Heart left ventricle (tissue), 13 donors: ENCODE results near the gene AIPL1.

Experiments used
- POLR2A ChIP-seq, 2 donors: fragments of 450-650 bp; IDR thresholded peaks; one replicate each; pipeline ENCODE4 v1.6.1; 2017; ENCODE audit warnings: antibody characterized with exemption in 2 of 2, mild to moderate bottlenecking in 2 of 2, moderate library complexity in 2 of 2
- TF ChIP-seq, protein P1 (sequence below), 12 donors: fragments of 200-600 bp; sonication (generic) in 4 of 12; IDR thresholded peaks; one replicate each; pipeline versions ENCODE4 v1.5.0 to v1.8.0; 2018 to 2022; ENCODE audit warnings: antibody characterized with exemption in 12 of 12, mild to moderate bottlenecking in 5 of 12
- donor health status: ischemic (EF 13 %, LVEDD 7.1; RV severe dilation, severe dysfunction).
- donor health status: DM: no; HTN: yes; CAD: no.
- donor health status: DM: no; HTN: no; CAD: no.
- donor health status: ischemic (EF 25% LVEDD 6.9; RV normal size, moderate dysfunction).
- donor health status: ischemic (EF 25% LVEDD 5.7; RV mildly dilated, moderate dysfunction).
- donor health status: ischemic (EF 35%, LVEDD 5.7; RV mildly dilated, moderate dysfunction).
- donor health status: nonischemic (EF 11% LVEDD 7.7; RV severe dilation, severe dysfunction).
- donor health status: DM: yes; HTN: yes; CAD: no.
- donor health status: PGD.
- donor health status: ischemic (EF 29% LVEDD 5.4; RV normal size, mild dysfunction).
- donor health status: nonischemic (EF 23%, LVEDD 6.1; RV moderate dilation, normal function).

DNA sequence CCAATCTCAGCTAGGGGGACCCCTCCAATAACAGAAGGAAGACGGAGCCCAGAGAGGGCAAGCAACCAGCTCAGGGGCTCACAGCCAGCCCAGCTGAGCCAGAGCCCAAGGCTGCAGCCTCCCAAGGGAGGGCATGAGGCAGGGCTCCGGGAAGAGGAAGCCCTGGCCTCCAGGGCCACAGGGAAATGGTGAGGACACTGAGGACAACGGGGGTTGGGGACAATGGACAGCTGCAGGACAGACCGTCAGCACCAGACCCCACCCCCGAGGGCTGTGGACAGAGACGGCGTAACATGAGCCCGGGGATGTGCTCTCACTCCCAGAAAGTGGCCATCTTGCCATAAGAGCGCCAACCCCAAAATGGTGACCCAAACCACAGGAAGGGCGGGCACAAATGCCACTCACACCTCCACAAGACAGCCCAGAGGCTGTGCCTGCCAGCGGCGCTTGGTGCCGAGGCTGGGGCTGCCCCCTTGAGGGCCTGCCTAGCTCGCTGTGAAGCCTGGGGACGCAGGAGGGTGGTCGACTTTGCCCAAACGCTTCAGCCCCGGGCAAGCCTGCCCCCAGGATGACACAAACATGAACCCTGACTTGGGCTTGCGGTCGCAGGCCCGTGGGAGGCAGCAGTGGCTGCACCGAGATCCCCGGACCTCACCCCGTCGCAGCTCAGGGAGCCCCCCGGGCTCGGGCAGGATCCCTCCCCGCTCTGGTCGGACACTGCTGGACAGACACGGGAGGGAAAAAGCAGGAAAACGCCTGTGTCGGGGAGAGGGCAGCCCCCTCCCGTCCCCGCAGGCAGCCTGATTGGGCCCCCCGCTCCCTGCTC lies 19.8 kb upstream of the AIPL1 start:
- TF ChIP-seq, protein P1, sequence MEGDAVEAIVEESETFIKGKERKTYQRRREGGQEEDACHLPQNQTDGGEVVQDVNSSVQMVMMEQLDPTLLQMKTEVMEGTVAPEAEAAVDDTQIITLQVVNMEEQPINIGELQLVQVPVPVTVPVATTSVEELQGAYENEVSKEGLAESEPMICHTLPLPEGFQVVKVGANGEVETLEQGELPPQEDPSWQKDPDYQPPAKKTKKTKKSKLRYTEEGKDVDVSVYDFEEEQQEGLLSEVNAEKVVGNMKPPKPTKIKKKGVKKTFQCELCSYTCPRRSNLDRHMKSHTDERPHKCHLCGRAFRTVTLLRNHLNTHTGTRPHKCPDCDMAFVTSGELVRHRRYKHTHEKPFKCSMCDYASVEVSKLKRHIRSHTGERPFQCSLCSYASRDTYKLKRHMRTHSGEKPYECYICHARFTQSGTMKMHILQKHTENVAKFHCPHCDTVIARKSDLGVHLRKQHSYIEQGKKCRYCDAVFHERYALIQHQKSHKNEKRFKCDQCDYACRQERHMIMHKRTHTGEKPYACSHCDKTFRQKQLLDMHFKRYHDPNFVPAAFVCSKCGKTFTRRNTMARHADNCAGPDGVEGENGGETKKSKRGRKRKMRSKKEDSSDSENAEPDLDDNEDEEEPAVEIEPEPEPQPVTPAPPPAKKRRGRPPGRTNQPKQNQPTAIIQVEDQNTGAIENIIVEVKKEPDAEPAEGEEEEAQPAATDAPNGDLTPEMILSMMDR (IDR thresholded peaks at IDR 0.05), result no peak
- no peak for TF ChIP-seq POLR2A (IDR thresholded peaks at IDR 0.05)
